IMR-90 (cell line): ENCODE data around the gene PAXIP1. TPM values are rescaled to one million over a fixed set of nuclear protein-coding genes. Genes with fewer than 3 reads are reported as not detected.

Source experiments
- ATAC-seq: fragments of 200-7000 bp; cut with Tn5 transposase; 2 replicates; pipeline ENCODE4 v1.9.1; 2020; ENCODE audit warnings: low read depth, mild to moderate bottlenecking, moderate library complexity
- BruUV-seq: library from RNA; stranded (reverse); fragments of 400-500 nt; replicated peaks from 2 replicates; lab custom pipeline; 2021; lab: Mats Ljungman, UMichigan
- CTCF ChIA-PET: fragments of 300-600 bp; formaldehyde crosslinking; extraction: SDS; loops from one replicate; lab custom pipeline; 2021; ENCODE audit warnings: antibody characterized with exemption; lab: Yijun Ruan, JAX
- POLR2A ChIA-PET: fragments of 300-600 bp; sonication (Branson Sonifier 250); formaldehyde crosslinking; loops from one replicate; lab custom pipeline; 2022; ENCODE audit warnings: antibody characterized with exemption; ENCODE audit not compliant: unreplicated experiment; lab: Charles Lee
- DNase-seq: peaks from one replicate; pipeline ENCODE4 v3.0.0; 2013
- H2AFZ ChIP-seq: replicated peaks from 2 replicates; pipeline ENCODE3; 2013; ENCODE audit warnings: low read length, mild to moderate bottlenecking; ENCODE audit not compliant: poor library complexity
- H2AK5ac ChIP-seq: 2 replicates; pipeline ENCODE4 v1.6.1; 2013; ENCODE audit warnings: low read depth, low read length, inconsistent platforms
- H2AK9ac ChIP-seq: replicated peaks from 2 replicates; pipeline ENCODE3; 2013; ENCODE audit warnings: mild to moderate bottlenecking, low read depth, low read length, moderate library complexity; ENCODE audit not compliant: poor library complexity
- H2BK120ac ChIP-seq: 2 replicates; pipeline ENCODE4 v1.6.1; 2013; ENCODE audit warnings: low read depth, low read length, inconsistent platforms
- H2BK15ac ChIP-seq: 3 replicates; pipeline ENCODE4 v1.6.1; 2013; ENCODE audit warnings: low read depth, low read length, inconsistent platforms
- H2BK20ac ChIP-seq: 2 replicates; pipeline ENCODE4 v1.6.1; 2013; ENCODE audit warnings: low read depth, mild to moderate bottlenecking, inconsistent platforms, low read length, moderate library complexity
- H2BK5ac ChIP-seq: 2 replicates; pipeline ENCODE4 v1.6.1; 2013; ENCODE audit warnings: mild to moderate bottlenecking, low read depth, low read length, inconsistent platforms; ENCODE audit not compliant: poor library complexity, severe bottlenecking
- H3K14ac ChIP-seq: replicated peaks from 2 replicates; pipeline ENCODE4 v1.6.1; 2013; ENCODE audit warnings: low read depth, low read length, inconsistent platforms
- H3K18ac ChIP-seq: 2 replicates; pipeline ENCODE4 v1.6.1; 2013; ENCODE audit warnings: low read depth, low read length, control low read depth
- H3K23ac ChIP-seq: 2 replicates; pipeline ENCODE4 v1.6.1; 2013; ENCODE audit warnings: low read depth, low read length, inconsistent platforms
- H3K27ac ChIP-seq: 2 replicates; pipeline ENCODE4 v1.5.1; 2013; ENCODE audit warnings: mild to moderate bottlenecking, control low read depth, low read length; ENCODE audit not compliant: insufficient read depth
- H3K27me3 ChIP-seq: 2 replicates; pipeline ENCODE4 v1.6.1; 2013; ENCODE audit warnings: low read length; ENCODE audit not compliant: control insufficient read depth, insufficient read depth
- H3K36me3 ChIP-seq: 2 replicates; pipeline ENCODE4 v1.6.1; 2013; ENCODE audit warnings: low read length, mixed read lengths; ENCODE audit not compliant: control insufficient read depth, insufficient read depth
- H3K4ac ChIP-seq: 2 replicates; pipeline ENCODE4 v1.6.1; 2013; ENCODE audit warnings: low read depth, low read length, inconsistent platforms
- H3K4me1 ChIP-seq: 2 replicates; pipeline ENCODE4 v1.6.1; 2013; ENCODE audit warnings: low read length, mixed read lengths; ENCODE audit not compliant: control insufficient read depth, insufficient read depth
- H3K4me2 ChIP-seq: 2 replicates; pipeline ENCODE4 v1.6.1; 2013; ENCODE audit warnings: low read depth, mild to moderate bottlenecking, control low read depth, low read length, moderate library complexity
- H3K4me3 ChIP-seq: 2 replicates; pipeline ENCODE4 v1.5.1; 2013; ENCODE audit warnings: low read depth, mild to moderate bottlenecking, control low read depth, low read length, moderate library complexity; ENCODE audit not compliant: insufficient read depth
- H3K56ac ChIP-seq: 2 replicates; pipeline ENCODE4 v1.6.1; 2013; ENCODE audit warnings: low read length, inconsistent platforms; ENCODE audit not compliant: insufficient read depth; ENCODE audit errors: extremely low read depth
- H3K79me1 ChIP-seq, 2 experiments: 2 replicates each; pipeline ENCODE4 v1.6.1; 2013; ENCODE audit warnings: low read length in 2 of 2, inconsistent platforms in 1 of 2, low read depth in 1 of 2
- H3K9ac ChIP-seq: 2 replicates; pipeline ENCODE4 v1.6.1; 2013; ENCODE audit warnings: low read depth, low read length, control low read depth
- H3K9me1 ChIP-seq: 2 replicates; pipeline ENCODE4 v1.6.1; 2013; ENCODE audit warnings: low read length, inconsistent platforms; ENCODE audit not compliant: insufficient read depth
- H3K9me3 ChIP-seq: 2 replicates; pipeline ENCODE4 v1.6.1; 2013; ENCODE audit warnings: low read length; ENCODE audit not compliant: control insufficient read depth, insufficient read depth
- H4K20me1 ChIP-seq: 2 replicates; pipeline ENCODE4 v1.6.1; 2013; ENCODE audit warnings: low read length, inconsistent platforms; ENCODE audit not compliant: insufficient read depth
- H4K5ac ChIP-seq: 2 replicates; pipeline ENCODE4 v1.6.1; 2013; ENCODE audit warnings: mild to moderate bottlenecking, low read depth, low read length, control low read depth
- H4K8ac ChIP-seq, 2 experiments: 2 replicates each; pipeline ENCODE4 v1.6.1; 2013; ENCODE audit warnings: low read depth in 2 of 2, low read length in 2 of 2, control low read depth in 1 of 2, inconsistent platforms in 1 of 2
- H4K91ac ChIP-seq: 2 replicates; pipeline ENCODE4 v1.6.1; 2013; ENCODE audit warnings: low read depth, low read length, inconsistent platforms; ENCODE audit not compliant: insufficient read depth
- CEBPB ChIP-seq: IDR thresholded peaks from 2 replicates; pipeline ENCODE4 v1.6.1; 2012; ENCODE audit warnings: low read depth, low read length, improper control_type of control experiment
- CHD1 ChIP-seq: IDR thresholded peaks from 2 replicates; pipeline ENCODE4 v1.6.1; 2012; ENCODE audit warnings: low read depth, low read length, improper control_type of control experiment
- MAFK ChIP-seq: IDR thresholded peaks from 2 replicates; pipeline ENCODE4 v1.6.1; 2012; ENCODE audit warnings: low read depth, low read length, improper control_type of control experiment
- MAZ ChIP-seq: IDR thresholded peaks from 2 replicates; pipeline ENCODE4 v1.6.1; 2012; ENCODE audit warnings: low read depth, mild to moderate bottlenecking, low read length, improper control_type of control experiment, moderate library complexity, borderline replicate concordance
- RAD21 ChIP-seq: IDR thresholded peaks from 2 replicates; pipeline ENCODE4 v1.6.1; 2012; ENCODE audit warnings: low read length, improper control_type of control experiment
- SMC3 ChIP-seq: fragments of 150-350 bp; IDR thresholded peaks from 2 replicates; pipeline ENCODE4 v1.6.1; 2016; ENCODE audit warnings: low read depth, mild to moderate bottlenecking, antibody characterized with exemption, low read length, moderate library complexity
- USF2 ChIP-seq: fragments of 150-350 bp; IDR thresholded peaks from 2 replicates; pipeline ENCODE4 v1.6.1; 2017; ENCODE audit warnings: mild to moderate bottlenecking, antibody characterized with exemption, low read length, low read depth
- WGBS, 2 experiments: methylation state at CpG; one replicate each; pipeline versions ENCODE4 v1.1.5 to v1.1.7; 2013; ENCODE audit warnings: missing lambda C conversion rate in 2 of 2; ENCODE audit not compliant: insufficient read length in 1 of 2; ENCODE audit errors: extremely low coverage in 2 of 2; 5-methylcytosine and 5-hydroxymethylcytosine counted together
- dilution Hi-C: fragments of 300-500 bp; cut with HindIII; formaldehyde crosslinking; loops from one replicate; pipeline ENCODE4 v1.14.3; 2018; ENCODE audit warnings: low sequenced_read_pairs; ENCODE audit not compliant: unreplicated experiment
- in situ Hi-C: fragments of 300-500 bp; cut with MboI; formaldehyde crosslinking; loops from 3 replicates; pipeline ENCODE4 v1.14.3; 2019; ENCODE audit warnings: low sequenced_read_pairs, inconsistent platforms, mixed read lengths
- intact Hi-C: fragments of 100-400 bp; cut with micrococcal nuclease; formaldehyde crosslinking; loops from 2 replicates; pipeline ENCODE4 v1.10.0; 2022
- polyA plus RNA-seq, 3 experiments: library from polyadenylated mRNA; depleted of rRNA; stranded (reverse); fragments of >200 nt; gene quantifications; 2 replicates each; pipeline ENCODE4 v1.2.3, GENCODE V29; 2012; ENCODE audit warnings: low replicate concordance in 1 of 3
- total RNA-seq: library from RNA; depleted of rRNA; stranded (reverse); fragments of >200 nt; gene quantifications from 2 replicates; pipeline ENCODE4 v1.2.3, GENCODE V29; 2012

Gene PAXIP1
- total and polyA plus RNA-seq, 2 of the 4 experiments (the other 2 are of a cell fraction) = 7.3 to 8.7 TPM

GRCh38 chr7:154967401-154967955 lies 35.4 kb downstream of the PAXIP1 start:
- Histone ChIP-seq H3K23ac (no peak overlapping the region), H3K56ac (no peak overlapping the region), H4K91ac (no peak overlapping the region), H3K4ac (no peak overlapping the region), H4K20me1 (no peaks in the 10 kb centered on the region), H3K4me3 (no peak overlapping the region), H2BK120ac (no peak overlapping the region), H3K14ac (no peak overlapping the region), H3K79me1 (no peaks in the 10 kb centered on the region; a peak in 2 of 4 replicates), H2BK5ac (no peak overlapping the region), H3K9ac (no peak overlapping the region), H2BK15ac (no peak overlapping the region), H3K18ac (no peak overlapping the region), H3K27me3 (no peaks in the 10 kb centered on the region), H3K27ac (no peak overlapping the region), H2AK5ac (no peak overlapping the region), H2AK9ac (no peak overlapping the region), H2AFZ (no peak overlapping the region), H3K9me3 (no peaks in the 10 kb centered on the region), H3K4me1 (peaks cover 3% of the 10 kb centered on the region; the same call in 1 of the 2 replicates), H3K4me2 (no peak overlapping the region), H3K9me1 (no peaks in the 10 kb centered on the region; the same call in 1 of the 2 replicates), H2BK20ac (no peak overlapping the region), H4K8ac (no peak overlapping the region), H3K36me3 (peaks cover 41% of the 10 kb centered on the region), H4K5ac (no peak overlapping the region)
- ChIA-PET CTCF (no interaction called here), POLR2A (no interaction called here)
- BruUV-seq = no TSS peak
- in situ Hi-C loops (no loop called here), intact Hi-C loops (no loop called here), dilution Hi-C loops (no loop called here)
- TF ChIP-seq RAD21 (no peak), MAFK (no peak), SMC3 (no peak), USF2 (no peak), CEBPB (no peak), MAZ (no peak), CHD1 (no peak)
- ATAC-seq (no peak), DNase-seq (no peak)
- WGBS, 2 experiments = 100% methylated on average over 1 of the region's 3 CpGs; no CpG with 5 or more reads in 1 of the 2 experiments
